NT2/D1 (cell line): ENCODE measurements around the gene CPE.

ENCODE experiments used
- SUZ12 ChIP-seq: IDR thresholded peaks from 2 replicates; pipeline ENCODE4 v1.6.1; 2011; ENCODE audit not compliant: insufficient read length, insufficient read depth; ENCODE audit errors: extremely low read depth
- ZNF274 ChIP-seq: IDR thresholded peaks from 2 replicates; pipeline ENCODE4 v1.6.1; 2011; ENCODE audit warnings: mild to moderate bottlenecking, low read depth, low read length

- no peak for TF ChIP-seq ZNF274
- TF ChIP-seq SUZ12, result no peak
Measured at GRCh38 chr4:165370530-165370929, 8.3 kb upstream of the CPE start.
